Testis (tissue), 3 donors: Measurements from ENCODE around the gene NCL. TPM values are rescaled to one million over a fixed set of nuclear protein-coding genes. Genes with fewer than 3 reads are reported as not detected.

Experiments
- DNase-seq: peaks from one replicate; pipeline ENCODE4 v3.0.0-alpha.2; 2019
- H3K27ac ChIP-seq, 2 donors: fragments of 200-600 bp; sonication (generic); one replicate each; pipeline ENCODE4 v1.5.1; 2019
- H3K27me3 ChIP-seq: fragments of 200-600 bp; sonication (generic); one replicate; pipeline ENCODE4 v1.5.1; 2019
- H3K36me3 ChIP-seq: fragments of 200-600 bp; sonication (generic); one replicate; pipeline ENCODE4 v1.5.1; 2017; ENCODE audit warnings: low read depth; ENCODE audit errors: missing control alignments
- H3K4me1 ChIP-seq: fragments of 200-600 bp; sonication (generic); one replicate; pipeline ENCODE4 v1.5.1; 2019
- H3K4me3 ChIP-seq, 2 donors: fragments of 200-600 bp; sonication (generic); one replicate each; pipeline ENCODE4 v1.5.1; 2017 to 2019
- H3K9me3 ChIP-seq: fragments of 200-600 bp; sonication (generic); one replicate; pipeline ENCODE4 v1.5.1; 2017
- CTCF ChIP-seq, 3 experiments: fragments of 450-650 bp in 2 of 3; fragments of 200-600 bp in 1 of 3; sonication (generic) in 1 of 3; IDR thresholded peaks; one replicate each; pipeline ENCODE4 v1.5.1; 2016 to 2019; ENCODE audit warnings: antibody characterized with exemption in 3 of 3, mild to moderate bottlenecking in 2 of 3, moderate library complexity in 1 of 3
- POLR2A ChIP-seq: fragments of 450-650 bp; IDR thresholded peaks from one replicate; pipeline ENCODE4 v1.6.1; 2017; ENCODE audit warnings: antibody characterized with exemption, mild to moderate bottlenecking, moderate library complexity
- WGBS, 2 donors: methylation state at CpG; one replicate each; pipeline ENCODE4 v1.1.5; 2018; 5-methylcytosine and 5-hydroxymethylcytosine counted together
- intact Hi-C: fragments of 100-400 bp; cut with DNase I; formaldehyde crosslinking; loops from one replicate; pipeline ENCODE4 v1.15.1; 2023; ENCODE audit warnings: low total_unique reads
- polyA plus RNA-seq: library from polyadenylated mRNA; stranded (reverse); fragments of 350-450 nt; fragmentation: Illumina TruSeq; extraction: RNeasy Lipid Tissue Mini Kit (QIAGEN cat#74804); gene quantifications from one replicate; pipeline ENCODE4 v1.2.3, GENCODE V29; 2014; ENCODE audit warnings: low read depth, low replicate concordance; ENCODE audit not compliant: insufficient read depth
- total RNA-seq, 2 donors: library from RNA; depleted of rRNA; stranded (reverse); fragments of >200 nt; gene quantifications; one replicate each; pipeline ENCODE4 v1.2.3, GENCODE V29; 2016

NCL gene
- total and polyA plus RNA-seq, 3 donors from 2014 or later = 207 to 293 (median 224) TPM

- Histone ChIP-seq H3K4me3 (no peak overlapping the region), H3K27me3 (no peaks in the 10 kb centered on the region), H3K36me3 (no peaks in the 10 kb centered on the region), H3K27ac (no peak overlapping the region), H3K9me3 (no peaks in the 10 kb centered on the region), H3K4me1 (no peaks in the 10 kb centered on the region)
- 64 to 66% methylated on average over 5 of the region's 5 CpGs for WGBS, 2 donors
- TF ChIP-seq CTCF (IDR thresholded peaks at IDR 0.05) = no peak
- no peak for TF ChIP-seq POLR2A
- intact Hi-C loops = no loop called here
- no peak for DNase-seq
Observed at GRCh38 chr2:231488331-231488730, 24.0 kb upstream of the NCL start.

GRCh38 chr2:231486851-231487596 lies 22.7 kb upstream of the NCL start:
- Histone ChIP-seq H3K27me3 (no peaks in the 10 kb centered on the region), H3K27ac (no peak overlapping the region), H3K4me1 (peaks cover 4% of the 10 kb centered on the region), H3K9me3 (no peaks in the 10 kb centered on the region), H3K4me3 (no peak overlapping the region), H3K36me3 (no peaks in the 10 kb centered on the region)
- TF ChIP-seq POLR2A = no peak
- TF ChIP-seq CTCF (IDR thresholded peaks at IDR 0.05) = no peak
- intact Hi-C loops = no loop called here
- DNase-seq = no peak
- WGBS, 2 donors = 91 to 94% methylated on average over 6 of the region's 6 CpGs

GRCh38 chr2:231483398-231484329 lies 19.4 kb upstream of the NCL start:
- 31 to 50% methylated on average over 8 to 53 of the region's 65 CpGs for WGBS, 2 donors
- Histone ChIP-seq H3K9me3 (no peaks in the 10 kb centered on the region), H3K4me3 (peak overlapping the region; percentile 55 to 61), H3K36me3 (no peaks in the 10 kb centered on the region), H3K27ac (peak overlapping the region; percentile 78 to 85), H3K27me3 (no peaks in the 10 kb centered on the region), H3K4me1 (peaks cover 4% of the 10 kb centered on the region)
- TF ChIP-seq POLR2A (no peak), CTCF (IDR thresholded peaks at IDR 0.05) (no peak)
- intact Hi-C loops = no loop called here
- DNase-seq = peak; percentile 34

DNA sequence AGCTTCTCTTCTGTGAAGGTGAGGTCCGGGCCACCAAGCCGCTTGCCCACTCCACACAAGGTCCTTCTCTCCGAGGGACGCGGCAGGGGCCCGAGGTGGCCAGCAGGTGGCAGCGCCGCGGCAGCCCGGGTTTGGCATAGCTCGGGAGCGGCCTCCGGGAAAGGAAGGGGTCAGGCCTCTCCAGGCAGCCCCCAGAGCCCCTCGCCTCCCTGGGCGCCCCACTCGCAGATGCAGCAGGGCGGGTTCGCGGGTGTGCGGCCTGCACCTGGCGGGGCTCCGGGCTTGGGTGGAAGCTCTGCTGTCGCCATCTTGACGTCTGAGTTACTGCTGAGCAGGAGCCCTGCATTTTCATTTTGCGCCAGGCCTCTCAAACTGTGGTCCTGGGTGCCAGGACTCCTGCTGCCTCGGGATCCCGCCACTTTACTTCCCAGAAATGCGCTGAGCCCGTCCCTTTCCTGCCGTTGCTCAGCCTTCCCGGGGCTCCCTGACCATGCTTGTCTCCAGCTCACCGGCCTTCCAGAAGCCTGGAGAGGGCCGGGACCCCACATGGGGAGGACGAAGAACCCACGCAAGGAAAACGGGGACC lies 18.6 kb upstream of the NCL start:
- no peaks in the 10 kb centered on the region for H3K27me3 ChIP-seq
- DNase-seq = peak; percentile 80
- peaks cover 4% of the 10 kb centered on the region for H3K4me1 ChIP-seq
- TF ChIP-seq CTCF (IDR thresholded peaks at IDR 0.05) (peak; percentile 71 to 82 (median 76)), POLR2A (no peak)
- H3K36me3 ChIP-seq = no peaks in the 10 kb centered on the region
- intact Hi-C loops = no loop called here
- 13 to 14% methylated on average over 11 to 35 of the region's 36 CpGs for WGBS, 2 donors
- no peaks in the 10 kb centered on the region for H3K9me3 ChIP-seq
- peak overlapping the region; percentile 78 to 85 for H3K27ac ChIP-seq
- peak overlapping the region; percentile 55 to 61 for H3K4me3 ChIP-seq
